Globus pallidus (tissue), 1 donor: ENCODE measurements around the gene URGCP.
"Not testable (repeated sequence)": the region's sequence is repeated elsewhere in the genome, so short reads cannot be mapped to it uniquely, and the experiment has no call there.

Experiments used
- DNase-seq: peaks from one replicate; pipeline ENCODE4 v3.0.0-alpha.2; 2015; ENCODE audit warnings: low spot score

URGCP gene

GRCh38 chr7:43834463-43835251, 71.7 kb downstream of the URGCP start:
- DNase-seq, result no peak

- not testable (repeated sequence) for DNase-seq
Observed at GRCh38 chr7:43830917-43831316, 75.5 kb downstream of the URGCP start.
